WI38 (cell line): ENCODE results near the gene FXR2.

Experiments
- H3K4me3 ChIP-seq: 2 replicates; pipeline ENCODE4 v1.5.1; 2011; ENCODE audit warnings: low read depth, mild to moderate bottlenecking, control low read depth, low read length
- CTCF ChIP-seq: IDR thresholded peaks from 2 replicates; pipeline ENCODE4 v1.5.1; 2012; ENCODE audit warnings: low read depth, mild to moderate bottlenecking, control low read depth, low read length

Gene FXR2

GRCh38 chr17:7590743-7591142, 24.0 kb downstream of the FXR2 start:
- TF ChIP-seq CTCF: no peak
- H3K4me3 ChIP-seq: no peak overlapping the region

GRCh38 chr17:7589891-7590691, 24.6 kb downstream of the FXR2 start, which contains the start of gene SOX15:
SOX15 (minus strand) TSS chr17:7590094; CDS start chr17:7589676, 418 bp downstream.
- H3K4me3 ChIP-seq: no peak within 1 kb of the TSS
- TF ChIP-seq CTCF: no peak

GRCh38 chr17:7589204-7589868, 25.4 kb downstream of the FXR2 start:
- TF ChIP-seq CTCF: peak; percentile 83
- no peak overlapping the region for H3K4me3 ChIP-seq

GRCh38 chr17:7588553-7589203, 26.0 kb downstream of the FXR2 start:
- TF ChIP-seq CTCF: no peak
- H3K4me3 ChIP-seq: no peak overlapping the region

- TF ChIP-seq CTCF: no peak
- H3K4me3 ChIP-seq: peak overlapping the region; percentile 27; the same call in 1 of the 2 replicates
Measured at GRCh38 chr17:7587420-7588151, 27.1 kb downstream of the FXR2 start.

- no peak overlapping the region for H3K4me3 ChIP-seq
- no peak for TF ChIP-seq CTCF
Measured at GRCh38 chr17:7586673-7587419, 27.9 kb downstream of the FXR2 start.
